Measurements from ENCODE around the gene ADAM19.

GRCh38 chr5:157535042-157535865 lies 40.3 kb downstream of the ADAM19 start:
- TF ChIP-seq, protein P1, sequence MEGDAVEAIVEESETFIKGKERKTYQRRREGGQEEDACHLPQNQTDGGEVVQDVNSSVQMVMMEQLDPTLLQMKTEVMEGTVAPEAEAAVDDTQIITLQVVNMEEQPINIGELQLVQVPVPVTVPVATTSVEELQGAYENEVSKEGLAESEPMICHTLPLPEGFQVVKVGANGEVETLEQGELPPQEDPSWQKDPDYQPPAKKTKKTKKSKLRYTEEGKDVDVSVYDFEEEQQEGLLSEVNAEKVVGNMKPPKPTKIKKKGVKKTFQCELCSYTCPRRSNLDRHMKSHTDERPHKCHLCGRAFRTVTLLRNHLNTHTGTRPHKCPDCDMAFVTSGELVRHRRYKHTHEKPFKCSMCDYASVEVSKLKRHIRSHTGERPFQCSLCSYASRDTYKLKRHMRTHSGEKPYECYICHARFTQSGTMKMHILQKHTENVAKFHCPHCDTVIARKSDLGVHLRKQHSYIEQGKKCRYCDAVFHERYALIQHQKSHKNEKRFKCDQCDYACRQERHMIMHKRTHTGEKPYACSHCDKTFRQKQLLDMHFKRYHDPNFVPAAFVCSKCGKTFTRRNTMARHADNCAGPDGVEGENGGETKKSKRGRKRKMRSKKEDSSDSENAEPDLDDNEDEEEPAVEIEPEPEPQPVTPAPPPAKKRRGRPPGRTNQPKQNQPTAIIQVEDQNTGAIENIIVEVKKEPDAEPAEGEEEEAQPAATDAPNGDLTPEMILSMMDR (IDR thresholded peaks at IDR 0.05), result no peak
- no peak for TF ChIP-seq POLR2A (IDR thresholded peaks at IDR 0.05)
